ENCODE data around the gene ACO2.
A peak's percentile ranks its signal among the peaks of the same experiment; 100 is the strongest.
"Not testable (repeated sequence)": the region's sequence is repeated elsewhere in the genome, so short reads cannot be mapped to it uniquely, and the experiment has no call there.

Gene ACO2

GRCh38 chr22:41436322-41437113 lies 32.4 kb upstream of the ACO2 start:
- Histone ChIP-seq H3K36me3 (peaks cover 97% of the 10 kb centered on the region), H3K4me2 (no peak overlapping the region), H3K27me3 (no peaks in the 10 kb centered on the region), H3K9me3 (no peaks in the 10 kb centered on the region), H3K9ac (no peak overlapping the region), H3K27ac (no peak overlapping the region), H4K20me1 (peaks cover 98% of the 10 kb centered on the region), H3K4me3 (no peak overlapping the region), H3K4me1 (peaks cover 35% of the 10 kb centered on the region)
- TF ChIP-seq Cebpa-rat (IDR thresholded peaks at IDR 0.05): no peak

DNA sequence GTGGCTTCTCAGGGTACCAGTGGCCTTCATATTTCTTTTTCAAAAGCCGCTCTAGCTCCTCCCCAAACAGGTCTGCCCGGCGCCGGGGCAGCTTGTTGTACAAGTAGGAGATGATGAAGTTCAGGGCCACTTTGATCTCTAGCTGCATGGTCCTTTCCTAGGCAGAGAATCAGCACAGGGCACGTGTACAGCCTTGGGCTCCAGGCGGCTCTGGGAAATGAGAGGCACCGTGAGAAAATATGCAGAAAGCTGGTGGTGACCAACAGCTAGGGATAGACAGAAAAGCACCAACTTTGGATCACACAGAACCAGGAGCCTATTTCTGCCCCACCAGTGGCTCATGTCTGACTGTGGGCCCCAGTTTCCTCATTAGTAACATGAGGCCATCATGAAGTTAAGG lies 31.7 kb upstream of the ACO2 start:
- no peak overlapping the region for H3K4me3 ChIP-seq
- no peak overlapping the region for H3K27ac ChIP-seq
- H3K27me3 ChIP-seq: no peaks in the 10 kb centered on the region
- peaks cover 42% of the 10 kb centered on the region for H3K4me1 ChIP-seq
- H3K36me3 ChIP-seq: peaks cover 97% of the 10 kb centered on the region
- H3K4me2 ChIP-seq: no peak overlapping the region
- peaks cover 98% of the 10 kb centered on the region for H4K20me1 ChIP-seq
- H3K9ac ChIP-seq: no peak overlapping the region
- no peaks in the 10 kb centered on the region for H3K9me3 ChIP-seq
- no peak for TF ChIP-seq Cebpa-rat (IDR thresholded peaks at IDR 0.05)

GRCh38 chr22:41440511-41440910 lies 28.4 kb upstream of the ACO2 start:
- H3K27ac ChIP-seq: not testable (repeated sequence)

DNA sequence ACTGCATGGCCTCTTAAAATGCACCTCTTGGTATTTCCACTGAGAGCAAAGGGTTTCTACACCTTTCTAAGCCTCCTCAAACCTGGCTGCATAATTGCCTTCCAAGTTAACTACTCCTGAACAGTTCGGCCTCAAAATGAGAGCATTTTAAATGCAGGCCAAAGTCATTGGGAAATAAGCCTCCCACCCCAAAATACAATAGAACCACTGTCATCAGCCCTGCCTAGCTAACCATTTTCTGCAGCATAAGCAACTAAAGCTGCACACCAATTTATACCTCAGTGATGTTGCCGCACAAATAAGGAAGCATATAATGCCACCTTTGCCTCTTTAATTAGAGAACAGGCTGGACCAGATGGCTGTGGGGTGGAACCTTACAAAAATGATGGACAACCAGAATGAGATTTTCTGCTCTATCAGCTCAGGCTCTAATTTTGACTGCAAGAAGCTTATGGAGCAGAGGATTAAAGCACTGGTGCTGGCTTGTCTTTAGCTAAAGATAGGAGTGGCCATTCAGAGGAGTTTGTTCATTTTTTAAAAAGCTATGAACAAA lies 26.6 kb upstream of the ACO2 start:
- Histone ChIP-seq H3K27ac (no peak overlapping the region), H3K4me1 (peaks cover 60% of the 10 kb centered on the region), H3K9me3 (no peaks in the 10 kb centered on the region), H3K9ac (no peak overlapping the region), H3K4me3 (no peak overlapping the region), H3K27me3 (no peaks in the 10 kb centered on the region), H4K20me1 (peaks cover 82% of the 10 kb centered on the region), H3K36me3 (peaks cover 63% of the 10 kb centered on the region), H3K4me2 (0 out of 2 replicates have a peak overlapping the region, but pooled peaks have one; percentile 4)
- no peak for TF ChIP-seq Cebpa-rat (IDR thresholded peaks at IDR 0.05)

More at GRCh38 chr22:41440511-41440910, 28.4 kb upstream of the ACO2 start:
- Histone ChIP-seq H3K9ac (0 out of 2 replicates have a peak overlapping the region, but pooled peaks have one; percentile 15), H3K4me2 (peak overlapping the region; percentile 58), H4K20me1 (peaks cover 95% of the 10 kb centered on the region), H3K36me3 (peaks cover 81% of the 10 kb centered on the region), H3K4me1 (peaks cover 60% of the 10 kb centered on the region)
- not testable (repeated sequence) for H3K27me3 ChIP-seq, H3K9me3 ChIP-seq, H3K4me3 ChIP-seq

- peaks cover 60% of the 10 kb centered on the region for H4K20me1 ChIP-seq
- H3K36me3 ChIP-seq: peaks cover 41% of the 10 kb centered on the region
- peak overlapping the region; percentile 92 for H3K9ac ChIP-seq
- peak overlapping the region; percentile 86 for H3K4me2 ChIP-seq
- H3K27me3 ChIP-seq: no peaks in the 10 kb centered on the region
- TF ChIP-seq Cebpa-rat (IDR thresholded peaks at IDR 0.05): no peak
- no peaks in the 10 kb centered on the region for H3K9me3 ChIP-seq
- H3K4me1 ChIP-seq: peaks cover 54% of the 10 kb centered on the region
- H3K27ac ChIP-seq: peak overlapping the region; percentile 96
- peak overlapping the region; percentile 98 for H3K4me3 ChIP-seq
Observed at GRCh38 chr22:41444360-41445128, 24.4 kb upstream of the ACO2 start.

DNA sequence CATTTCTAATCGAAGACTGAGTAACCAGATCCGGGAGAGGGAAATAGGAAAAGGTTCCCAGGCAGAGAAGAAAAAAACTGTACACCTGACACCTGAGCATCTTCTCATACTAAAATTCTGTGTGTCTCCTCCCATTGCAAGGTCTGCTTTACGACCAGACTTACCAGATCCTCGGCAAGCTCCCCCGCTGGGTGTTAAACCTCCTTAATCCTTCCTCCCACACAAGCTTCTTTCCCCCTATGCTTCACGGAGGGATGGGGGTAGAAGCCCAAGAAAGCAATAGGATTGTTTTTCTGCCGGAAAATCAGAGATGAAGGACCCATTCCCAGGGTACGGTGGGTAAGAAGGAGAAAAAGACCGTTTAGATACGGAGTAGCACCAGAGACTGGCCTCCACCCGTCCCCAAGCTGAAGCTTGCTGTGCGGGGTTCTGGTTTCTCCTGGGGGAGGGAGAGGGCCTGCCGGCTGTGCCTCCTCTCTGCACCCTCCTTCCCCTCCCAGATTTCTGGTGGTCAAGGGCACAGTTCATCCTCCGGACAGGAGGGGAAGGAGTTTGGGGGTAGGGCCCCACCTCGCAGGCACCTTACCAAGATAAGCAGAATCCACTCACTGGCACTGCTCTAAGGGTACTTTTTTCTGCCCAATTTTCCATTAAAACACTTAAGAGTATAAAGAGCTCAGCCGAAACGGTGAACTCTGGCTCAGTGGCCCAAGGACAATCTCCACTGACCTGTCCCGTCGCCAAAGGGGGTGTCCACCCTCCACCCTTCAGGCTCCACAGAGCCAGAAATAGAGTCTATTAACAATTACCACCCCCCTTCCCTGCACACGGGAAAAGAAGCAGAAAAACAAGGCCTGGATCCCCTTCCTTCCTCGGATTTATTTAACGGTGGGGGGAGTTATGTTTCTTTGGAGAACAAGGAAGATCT lies 23.5 kb upstream of the ACO2 start:
- peaks cover 33% of the 10 kb centered on the region for H3K36me3 ChIP-seq
- peak overlapping the region; percentile 86 for H3K4me2 ChIP-seq
- peak overlapping the region; percentile 96 for H3K27ac ChIP-seq
- H3K4me3 ChIP-seq: peak overlapping the region; percentile 98
- H3K9ac ChIP-seq: peak overlapping the region; percentile 92
- no peaks in the 10 kb centered on the region for H3K9me3 ChIP-seq
- H3K27me3 ChIP-seq: no peaks in the 10 kb centered on the region
- peaks cover 54% of the 10 kb centered on the region for H3K4me1 ChIP-seq
- no peak for TF ChIP-seq Cebpa-rat (IDR thresholded peaks at IDR 0.05)
- H4K20me1 ChIP-seq: peaks cover 52% of the 10 kb centered on the region

DNA sequence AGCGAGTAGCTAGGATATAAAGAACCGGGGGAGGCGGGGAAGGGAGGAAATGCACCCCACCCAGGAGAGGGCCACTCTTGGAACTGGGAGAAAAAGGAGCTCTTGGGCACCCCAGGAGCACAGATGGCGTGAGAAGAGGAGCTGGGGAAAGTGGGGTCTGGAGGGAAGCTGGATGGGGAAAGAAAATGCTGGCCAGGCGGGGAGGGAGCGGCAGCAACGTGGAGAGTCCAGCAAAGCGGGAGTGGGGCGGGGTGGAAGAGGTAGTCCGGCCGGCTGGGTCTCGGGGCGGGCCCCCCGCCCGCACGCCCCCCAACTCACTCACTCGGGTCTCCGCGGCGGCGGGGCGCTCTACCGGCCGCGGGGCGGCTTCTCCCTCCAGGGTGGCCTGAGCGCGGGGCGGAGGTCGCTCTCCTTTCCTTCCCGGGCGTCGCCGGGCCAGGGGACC lies 22.8 kb upstream of the ACO2 start:
- Histone ChIP-seq H4K20me1 (peaks cover 45% of the 10 kb centered on the region), H3K9ac (peak overlapping the region; percentile 92), H3K4me3 (peak overlapping the region; percentile 98), H3K36me3 (peaks cover 26% of the 10 kb centered on the region), H3K27me3 (no peaks in the 10 kb centered on the region), H3K9me3 (no peaks in the 10 kb centered on the region), H3K27ac (peak overlapping the region; percentile 96), H3K4me1 (peaks cover 52% of the 10 kb centered on the region), H3K4me2 (peak overlapping the region; percentile 86)
- TF ChIP-seq Cebpa-rat (IDR thresholded peaks at IDR 0.05): no peak

DNA sequence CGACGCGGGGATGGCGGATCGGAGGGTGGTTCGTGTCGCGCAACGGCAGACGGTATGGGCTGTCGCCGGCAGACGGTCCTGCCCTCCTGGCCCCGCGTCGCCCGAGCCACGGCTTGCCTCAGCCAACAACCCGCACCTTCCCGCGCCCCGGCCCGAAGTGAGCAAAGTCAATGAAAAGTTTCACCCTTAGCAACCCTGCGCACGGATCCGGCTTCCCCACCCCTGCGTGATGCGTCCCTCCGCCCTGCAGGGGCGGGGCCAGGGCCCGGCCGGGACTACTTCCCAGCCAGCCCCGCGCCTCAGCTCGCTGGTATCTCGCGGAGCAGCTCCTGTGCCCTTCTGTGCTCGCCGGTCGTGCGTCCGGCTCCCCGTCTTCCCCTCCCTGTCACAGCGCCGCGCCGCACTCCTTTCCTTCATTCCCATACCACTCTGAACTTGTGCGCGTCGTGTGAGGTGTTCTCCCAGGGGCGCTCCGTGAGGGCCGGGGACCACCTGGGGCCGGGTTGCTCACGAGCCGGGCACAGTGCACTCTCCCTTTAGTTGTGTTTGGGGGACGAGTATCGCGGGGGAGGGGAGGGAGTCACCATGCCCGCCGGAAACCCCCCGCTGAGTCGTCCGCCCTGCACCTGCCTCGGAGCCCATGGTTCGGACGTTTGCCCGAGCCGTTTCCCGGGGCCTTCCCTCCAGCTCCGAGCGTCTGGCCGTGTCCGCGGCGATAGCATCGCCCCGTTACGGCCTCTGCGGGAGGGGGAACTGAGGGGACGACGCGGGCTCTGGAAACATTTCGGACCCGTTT lies 22.1 kb upstream of the ACO2 start, which contains the start of gene TOB2:
Gene TOB2 (minus strand): TSS at position 163 of the 796 bp plus-strand sequence. CDS start 9,456 bp downstream, outside the sequence.
- Histone ChIP-seq H3K9ac (peak within 1 kb of the TSS; percentile 92), H3K36me3 (peaks cover 18% of the 10 kb centered on the region), H3K4me2 (peak within 1 kb of the TSS; percentile 86), H4K20me1 (peaks cover 37% of the 10 kb centered on the region), H3K9me3 (no peaks in the 10 kb centered on the region), H3K4me1 (peaks cover 45% of the 10 kb centered on the region), H3K27me3 (no peaks in the 10 kb centered on the region), H3K27ac (peak within 1 kb of the TSS; percentile 96), H3K4me3 (peak within 1 kb of the TSS; percentile 98)
- no peak for TF ChIP-seq Cebpa-rat (IDR thresholded peaks at IDR 0.05)

Measured in BLaER1 (cell line).